ENCODE measurements around the gene ADAMTS10.
"Not testable (repeated sequence)": the region's sequence is repeated elsewhere in the genome, so short reads cannot be mapped to it uniquely, and the experiment has no call there.

ADAMTS10 gene

GRCh38 chr19:8557642-8558238 lies 52.8 kb downstream of the ADAMTS10 start:
- peak overlapping the region; percentile 94 to 98 for H3K27ac Mint-ChIP-seq
- H3K27me3 Mint-ChIP-seq = no peaks in the 10 kb centered on the region
- ATAC-seq (replicated peaks) (no peak), DNase-seq (no peak)
- H3K36me3 Mint-ChIP-seq (ENCODE audit: insufficient read depth) = peaks cover 74% of the 10 kb centered on the region
- H3K4me3 Mint-ChIP-seq = peak overlapping the region; percentile 53 to 74
- peaks cover 47 to 60% of the 10 kb centered on the region in 2 donors for H3K4me1 Mint-ChIP-seq (ENCODE audit: low read depth in 2 of 2)
- H3K9me3 Mint-ChIP-seq = no peaks in the 10 kb centered on the region

GRCh38 chr19:8553729-8554128 lies 56.8 kb downstream of the ADAMTS10 start:
- not testable (repeated sequence) for H3K9me3 Mint-ChIP-seq; H3K27me3 Mint-ChIP-seq; H3K4me3 Mint-ChIP-seq; DNase-seq; ATAC-seq (replicated peaks)
- Mint-ChIP-seq H3K4me1 (ENCODE audit: low read depth in 2 of 2) (peaks cover 30 to 31% of the 10 kb centered on the region in 2 donors), H3K27ac (peak overlapping the region; percentile 81 to 92), H3K36me3 (ENCODE audit: insufficient read depth) (peaks cover 75% of the 10 kb centered on the region)

DNA sequence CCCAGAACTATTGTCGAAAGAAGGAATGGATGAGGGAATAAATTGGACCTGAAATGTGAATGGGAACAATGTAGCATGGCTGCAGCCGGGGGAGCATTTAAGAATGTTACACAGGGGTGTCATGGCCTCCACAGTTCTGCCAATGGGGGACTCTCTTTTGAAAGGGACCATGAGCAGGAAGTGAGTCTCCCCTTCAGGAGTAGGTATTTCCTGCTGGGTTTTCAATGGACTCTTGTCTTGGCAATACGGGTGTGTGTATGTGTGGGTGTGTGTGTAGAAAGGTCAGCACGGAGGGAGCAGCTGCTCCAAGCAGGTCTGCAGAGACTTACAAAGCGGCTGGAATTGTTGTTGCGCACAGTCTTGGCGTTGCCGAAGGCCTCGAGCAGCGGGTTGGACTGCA lies 57.7 kb downstream of the ADAMTS10 start:
- H3K27me3 Mint-ChIP-seq = no peaks in the 10 kb centered on the region
- no peak for ATAC-seq (replicated peaks)
- H3K9me3 Mint-ChIP-seq = no peaks in the 10 kb centered on the region
- DNase-seq = no peak
- peak overlapping the region; percentile 88 to 92 for H3K27ac Mint-ChIP-seq
- H3K36me3 Mint-ChIP-seq (ENCODE audit: insufficient read depth) = peaks cover 81% of the 10 kb centered on the region
- peaks cover 22% of the 10 kb centered on the region in 2 donors for H3K4me1 Mint-ChIP-seq (ENCODE audit: low read depth in 2 of 2)
- H3K4me3 Mint-ChIP-seq = no peak overlapping the region

DNA sequence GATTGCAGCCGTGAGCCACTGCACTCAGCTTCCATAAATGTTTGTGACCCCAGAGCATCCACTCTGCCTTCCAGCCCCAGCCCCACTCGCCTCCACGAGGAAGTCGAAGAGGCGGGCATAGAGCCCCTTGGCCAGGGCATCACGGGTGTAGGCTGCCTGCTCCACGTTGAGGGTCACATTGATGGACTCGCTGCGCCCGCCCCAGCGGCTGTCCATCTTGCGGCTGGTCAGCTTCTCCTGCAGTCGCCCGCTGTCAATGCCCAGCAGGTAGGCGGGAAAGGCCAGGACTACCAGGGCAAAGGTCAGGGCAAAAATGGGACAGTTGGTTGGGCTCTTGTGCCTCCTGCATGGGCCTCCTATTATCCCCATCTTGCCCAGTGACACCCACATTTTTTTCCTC lies 60.4 kb downstream of the ADAMTS10 start:
- ATAC-seq (replicated peaks) (no peak), DNase-seq (no peak)
- no peaks in the 10 kb centered on the region for H3K27me3 Mint-ChIP-seq
- peak overlapping the region in 1 of 2 donors; percentile 35 for H3K27ac Mint-ChIP-seq
- H3K4me3 Mint-ChIP-seq = no peak overlapping the region
- H3K4me1 Mint-ChIP-seq (ENCODE audit: low read depth in 2 of 2) = peaks cover 15 to 16% of the 10 kb centered on the region in 2 donors
- peaks cover 92% of the 10 kb centered on the region for H3K36me3 Mint-ChIP-seq (ENCODE audit: insufficient read depth)
- H3K9me3 Mint-ChIP-seq = no peaks in the 10 kb centered on the region

DNA sequence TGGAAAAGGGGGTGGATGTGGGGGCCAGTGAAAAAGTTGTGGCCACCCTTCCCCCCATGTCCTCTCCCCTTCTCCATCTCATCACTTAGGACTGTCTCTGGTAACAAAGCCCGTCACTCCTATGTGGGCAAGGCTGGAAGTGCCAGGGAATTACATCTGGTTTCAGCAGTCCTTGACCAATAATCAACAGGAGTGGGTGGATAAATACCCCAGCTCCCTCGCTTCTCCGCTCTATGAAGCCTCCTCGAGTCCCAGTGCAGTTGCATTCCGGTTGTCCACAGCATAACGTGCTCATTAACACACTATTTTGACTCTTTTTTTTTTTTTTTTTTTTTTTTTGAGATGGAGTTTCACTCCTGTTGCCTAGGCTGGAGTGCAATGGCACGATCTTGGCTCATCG lies 64.8 kb downstream of the ADAMTS10 start:
- H3K9me3 Mint-ChIP-seq = no peaks in the 10 kb centered on the region
- DNase-seq (no peak), ATAC-seq (replicated peaks) (no peak)
- H3K27ac Mint-ChIP-seq = peak overlapping the region in 1 of 2 donors; percentile 74
- peaks cover 2 to 3% of the 10 kb centered on the region in 2 donors for H3K4me1 Mint-ChIP-seq (ENCODE audit: low read depth in 2 of 2)
- no peak overlapping the region for H3K4me3 Mint-ChIP-seq
- no peaks in the 10 kb centered on the region for H3K27me3 Mint-ChIP-seq
- H3K36me3 Mint-ChIP-seq (ENCODE audit: insufficient read depth) = peaks cover 82% of the 10 kb centered on the region

- ATAC-seq (replicated peaks) (no peak), DNase-seq (no peak)
- Mint-ChIP-seq H3K27me3 (no peaks in the 10 kb centered on the region), H3K4me1 (ENCODE audit: low read depth in 2 of 2) (peaks cover 2 to 3% of the 10 kb centered on the region in 2 donors), H3K36me3 (ENCODE audit: insufficient read depth) (peaks cover 87% of the 10 kb centered on the region), H3K9me3 (no peaks in the 10 kb centered on the region), H3K27ac (no peak overlapping the region), H3K4me3 (no peak overlapping the region)
Observed at GRCh38 chr19:8544168-8544567, 66.3 kb downstream of the ADAMTS10 start.

DNA sequence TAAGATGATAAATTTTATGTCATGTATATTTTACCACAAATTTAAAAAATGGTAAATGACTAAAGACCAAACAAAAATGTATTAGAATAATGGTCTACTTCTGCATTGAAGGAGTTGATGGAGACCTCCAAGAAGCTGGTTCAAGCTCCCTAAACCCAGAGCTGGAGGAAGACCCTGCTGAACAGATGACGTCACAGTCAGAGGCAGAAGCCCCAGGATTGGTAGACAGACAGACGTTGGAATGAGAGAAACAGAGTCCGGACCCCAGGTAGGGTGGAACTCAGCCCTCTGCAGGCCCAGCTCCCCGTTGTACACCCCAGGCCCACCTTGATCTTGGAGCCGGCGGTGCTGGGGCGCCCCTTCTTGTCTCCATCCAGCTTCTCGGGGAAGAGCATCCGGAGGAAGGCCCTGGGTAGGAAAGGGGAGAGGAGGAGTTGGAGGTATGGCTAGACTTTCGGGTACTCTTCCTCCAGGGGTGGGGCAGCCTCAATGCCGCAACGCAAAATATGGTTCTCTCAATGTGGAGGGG lies 70.8 kb downstream of the ADAMTS10 start:
- DNase-seq (no peak), ATAC-seq (replicated peaks) (no peak)
- H3K27ac Mint-ChIP-seq = no peak overlapping the region
- H3K9me3 Mint-ChIP-seq = no peaks in the 10 kb centered on the region
- H3K36me3 Mint-ChIP-seq (ENCODE audit: insufficient read depth) = peaks cover 89% of the 10 kb centered on the region
- no peaks in the 10 kb centered on the region for H3K27me3 Mint-ChIP-seq
- peaks cover 2 to 3% of the 10 kb centered on the region in 2 donors for H3K4me1 Mint-ChIP-seq (ENCODE audit: low read depth in 2 of 2)
- no peak overlapping the region for H3K4me3 Mint-ChIP-seq

GRCh38 chr19:8537099-8537498 lies 73.4 kb downstream of the ADAMTS10 start:
- Mint-ChIP-seq H3K27ac (peak overlapping the region; percentile 25 to 82), H3K9me3 (no peaks in the 10 kb centered on the region), H3K27me3 (no peaks in the 10 kb centered on the region), H3K4me3 (no peak overlapping the region), H3K4me1 (ENCODE audit: low read depth in 2 of 2) (peaks cover 0 to 2% of the 10 kb centered on the region in 2 donors), H3K36me3 (ENCODE audit: insufficient read depth) (peaks cover 96% of the 10 kb centered on the region)
- DNase-seq (no peak), ATAC-seq (replicated peaks) (no peak)

- Mint-ChIP-seq H3K27me3 (no peaks in the 10 kb centered on the region), H3K9me3 (no peaks in the 10 kb centered on the region), H3K4me3 (no peak overlapping the region), H3K36me3 (ENCODE audit: insufficient read depth) (peaks cover 96% of the 10 kb centered on the region), H3K27ac (peak overlapping the region; percentile 25 to 82), H3K4me1 (ENCODE audit: low read depth in 2 of 2) (no peaks in the 10 kb centered on the region)
- DNase-seq (no peak), ATAC-seq (replicated peaks) (no peak)
Observed at GRCh38 chr19:8536282-8536681, 74.2 kb downstream of the ADAMTS10 start.

DNA sequence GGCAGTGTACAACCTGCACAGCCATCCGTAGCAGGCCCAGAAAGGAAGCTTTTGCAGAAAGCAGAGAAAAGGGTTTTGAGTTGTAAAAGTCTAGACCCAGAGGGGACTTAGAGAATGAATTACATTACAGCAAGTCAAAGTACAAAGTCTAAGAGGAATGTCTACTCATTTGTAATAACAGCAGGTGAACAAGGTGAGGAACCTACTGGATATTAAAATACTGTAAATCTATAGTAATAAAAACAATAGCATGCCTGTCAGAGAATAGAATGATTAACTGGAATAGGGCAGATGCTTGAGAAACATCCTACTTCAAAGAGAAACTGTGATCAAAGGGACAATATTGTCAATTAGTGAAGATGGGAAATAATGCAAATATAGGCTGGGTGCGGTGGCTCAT lies 78.3 kb downstream of the ADAMTS10 start:
- peaks cover 7 to 9% of the 10 kb centered on the region in 2 donors for H3K4me1 Mint-ChIP-seq (ENCODE audit: low read depth in 2 of 2)
- H3K36me3 Mint-ChIP-seq (ENCODE audit: insufficient read depth) = peaks cover 84% of the 10 kb centered on the region
- H3K9me3 Mint-ChIP-seq = no peaks in the 10 kb centered on the region
- no peak overlapping the region for H3K4me3 Mint-ChIP-seq
- H3K27ac Mint-ChIP-seq = peak overlapping the region in 1 of 2 donors; percentile 73
- H3K27me3 Mint-ChIP-seq = no peaks in the 10 kb centered on the region
- ATAC-seq (replicated peaks) (no peak), DNase-seq (no peak)

- DNase-seq (no peak), ATAC-seq (replicated peaks) (no peak)
- Mint-ChIP-seq H3K4me1 (ENCODE audit: low read depth in 2 of 2) (peaks cover 9 to 10% of the 10 kb centered on the region in 2 donors), H3K27ac (peak overlapping the region in 1 of 2 donors; percentile 73), H3K36me3 (ENCODE audit: insufficient read depth) (peaks cover 76% of the 10 kb centered on the region), H3K4me3 (no peak overlapping the region), H3K27me3 (no peaks in the 10 kb centered on the region), H3K9me3 (no peaks in the 10 kb centered on the region)
Observed at GRCh38 chr19:8531470-8531869, 79.0 kb downstream of the ADAMTS10 start.

Data from effector memory CD8-positive, alpha-beta T cell (primary cell).